ENCODE measurements around the gene MAGI1. TPM values are rescaled to one million over a fixed set of nuclear protein-coding genes. Genes with fewer than 3 reads are reported as not detected.

Gene MAGI1
- total RNA-seq, 1 donor from 2014 or later = 18.7 TPM

GRCh38 chr3:65419233-65419632, 619.5 kb downstream of the MAGI1 start:
- Mint-ChIP-seq H3K27me3 (ENCODE audit: low read depth) (no peaks in the 10 kb centered on the region), H3K36me3 (ENCODE audit: low read depth) (peaks cover 5% of the 10 kb centered on the region), H3K4me1 (ENCODE audit: low read depth) (no peaks in the 10 kb centered on the region), H3K4me3 (ENCODE audit: unreplicated experiment) (no peak overlapping the region), H3K27ac (ENCODE audit: unreplicated experiment) (no peak overlapping the region), H3K9me3 (ENCODE audit: low read depth) (no peaks in the 10 kb centered on the region)
- no peak for DNase-seq (ENCODE audit: low spot score)
- TF ChIP-seq, protein P1, sequence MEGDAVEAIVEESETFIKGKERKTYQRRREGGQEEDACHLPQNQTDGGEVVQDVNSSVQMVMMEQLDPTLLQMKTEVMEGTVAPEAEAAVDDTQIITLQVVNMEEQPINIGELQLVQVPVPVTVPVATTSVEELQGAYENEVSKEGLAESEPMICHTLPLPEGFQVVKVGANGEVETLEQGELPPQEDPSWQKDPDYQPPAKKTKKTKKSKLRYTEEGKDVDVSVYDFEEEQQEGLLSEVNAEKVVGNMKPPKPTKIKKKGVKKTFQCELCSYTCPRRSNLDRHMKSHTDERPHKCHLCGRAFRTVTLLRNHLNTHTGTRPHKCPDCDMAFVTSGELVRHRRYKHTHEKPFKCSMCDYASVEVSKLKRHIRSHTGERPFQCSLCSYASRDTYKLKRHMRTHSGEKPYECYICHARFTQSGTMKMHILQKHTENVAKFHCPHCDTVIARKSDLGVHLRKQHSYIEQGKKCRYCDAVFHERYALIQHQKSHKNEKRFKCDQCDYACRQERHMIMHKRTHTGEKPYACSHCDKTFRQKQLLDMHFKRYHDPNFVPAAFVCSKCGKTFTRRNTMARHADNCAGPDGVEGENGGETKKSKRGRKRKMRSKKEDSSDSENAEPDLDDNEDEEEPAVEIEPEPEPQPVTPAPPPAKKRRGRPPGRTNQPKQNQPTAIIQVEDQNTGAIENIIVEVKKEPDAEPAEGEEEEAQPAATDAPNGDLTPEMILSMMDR (IDR thresholded peaks at IDR 0.05) = no peak

DNA sequence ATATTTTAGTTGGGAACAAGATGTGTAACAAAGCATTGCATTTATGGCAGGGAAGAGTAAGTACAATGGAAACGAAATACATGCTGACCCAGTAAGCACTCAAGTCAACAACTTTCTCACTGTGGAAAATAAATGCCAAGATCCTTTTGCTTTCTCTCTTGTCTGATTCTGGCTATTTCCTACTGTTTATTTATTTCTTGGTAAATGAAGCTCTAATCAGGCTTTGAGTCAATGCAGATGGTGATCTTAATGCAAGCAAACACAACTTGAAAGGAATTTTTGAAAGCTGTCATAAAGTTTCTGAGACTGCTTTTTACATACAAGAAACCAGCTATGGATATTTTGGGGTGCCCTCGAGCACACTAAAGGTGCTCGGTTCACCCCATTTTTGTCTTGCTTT, 624.8 kb downstream of the MAGI1 start:
- Mint-ChIP-seq H3K4me3 (ENCODE audit: unreplicated experiment) (no peak overlapping the region), H3K9me3 (ENCODE audit: low read depth) (no peaks in the 10 kb centered on the region), H3K36me3 (ENCODE audit: low read depth) (peaks cover 5% of the 10 kb centered on the region), H3K27ac (ENCODE audit: unreplicated experiment) (no peak overlapping the region), H3K4me1 (ENCODE audit: low read depth) (peaks cover 3% of the 10 kb centered on the region), H3K27me3 (ENCODE audit: low read depth) (no peaks in the 10 kb centered on the region)
- DNase-seq (ENCODE audit: low spot score) = no peak
- TF ChIP-seq, protein P1 (IDR thresholded peaks at IDR 0.05) = no peak

GRCh38 chr3:65412588-65412987, 626.1 kb downstream of the MAGI1 start:
- H3K27me3 Mint-ChIP-seq (ENCODE audit: low read depth) = no peaks in the 10 kb centered on the region
- H3K36me3 Mint-ChIP-seq (ENCODE audit: low read depth) = peaks cover 5% of the 10 kb centered on the region
- H3K9me3 Mint-ChIP-seq (ENCODE audit: low read depth) = no peaks in the 10 kb centered on the region
- H3K4me3 Mint-ChIP-seq (ENCODE audit: unreplicated experiment) = no peak overlapping the region
- H3K4me1 Mint-ChIP-seq (ENCODE audit: low read depth) = peaks cover 3% of the 10 kb centered on the region
- no peak overlapping the region for H3K27ac Mint-ChIP-seq (ENCODE audit: unreplicated experiment)
- TF ChIP-seq, protein P1 (IDR thresholded peaks at IDR 0.05) = peak; percentile 18
- DNase-seq (ENCODE audit: low spot score) = no peak

DNA sequence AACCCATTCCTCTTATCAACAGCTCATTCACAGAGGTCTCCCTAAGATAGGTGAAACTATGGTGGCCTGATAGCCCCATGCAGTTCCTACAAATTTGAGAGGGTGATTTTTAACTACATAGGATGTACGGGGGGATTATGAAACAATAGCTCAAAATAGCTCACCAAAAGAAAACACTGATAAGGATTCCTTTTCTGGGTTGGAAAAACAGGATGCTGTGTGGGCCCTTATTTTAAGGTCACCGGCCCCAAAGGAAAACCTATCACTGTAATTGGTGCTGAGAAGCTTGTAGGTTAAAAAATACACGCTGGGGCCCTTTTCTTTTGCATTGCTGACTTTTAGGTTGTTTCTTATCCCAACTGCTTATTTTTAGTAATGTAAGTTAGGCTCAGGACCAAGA, 627.4 kb downstream of the MAGI1 start:
- H3K27ac Mint-ChIP-seq (ENCODE audit: unreplicated experiment) = no peak overlapping the region
- H3K4me3 Mint-ChIP-seq (ENCODE audit: unreplicated experiment) = no peak overlapping the region
- no peak for DNase-seq (ENCODE audit: low spot score)
- H3K9me3 Mint-ChIP-seq (ENCODE audit: low read depth) = no peaks in the 10 kb centered on the region
- H3K36me3 Mint-ChIP-seq (ENCODE audit: low read depth) = peaks cover 5% of the 10 kb centered on the region
- no peaks in the 10 kb centered on the region for H3K27me3 Mint-ChIP-seq (ENCODE audit: low read depth)
- TF ChIP-seq, protein P1 (IDR thresholded peaks at IDR 0.05) = no peak
- peaks cover 3% of the 10 kb centered on the region for H3K4me1 Mint-ChIP-seq (ENCODE audit: low read depth)

DNA sequence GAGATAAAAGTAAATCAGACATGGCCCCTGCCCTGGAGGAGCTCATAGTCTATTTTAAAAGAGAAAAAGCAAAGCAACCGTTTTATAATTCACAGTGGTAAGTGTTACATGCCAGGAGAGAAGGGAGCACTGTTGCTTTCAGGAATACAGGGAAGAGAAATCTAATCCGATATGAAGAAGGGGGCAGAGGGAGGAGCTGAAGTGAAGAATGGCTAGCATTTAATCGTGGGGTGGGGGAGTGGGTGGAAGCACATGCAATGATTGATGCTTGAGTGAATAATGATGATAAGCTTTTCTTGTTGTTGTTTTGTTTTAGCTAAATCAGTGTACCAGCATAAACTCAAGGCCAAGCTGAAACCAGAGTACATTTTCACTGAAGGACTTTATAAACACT, 629.5 kb downstream of the MAGI1 start:
- H3K27me3 Mint-ChIP-seq (ENCODE audit: low read depth) = no peaks in the 10 kb centered on the region
- no peak for DNase-seq (ENCODE audit: low spot score)
- H3K27ac Mint-ChIP-seq (ENCODE audit: unreplicated experiment) = no peak overlapping the region

More for the DNA sequence above, 629.5 kb downstream of the MAGI1 start:
- no peak overlapping the region for H3K4me3 Mint-ChIP-seq (ENCODE audit: unreplicated experiment)
- H3K4me1 Mint-ChIP-seq (ENCODE audit: low read depth) = peaks cover 3% of the 10 kb centered on the region
- no peaks in the 10 kb centered on the region for H3K9me3 Mint-ChIP-seq (ENCODE audit: low read depth)
- TF ChIP-seq, protein P1 (IDR thresholded peaks at IDR 0.05) = no peak
- no peaks in the 10 kb centered on the region for H3K36me3 Mint-ChIP-seq (ENCODE audit: low read depth)
